Measurements from ENCODE around the gene SCP2. TPM values are rescaled to one million over a fixed set of nuclear protein-coding genes. Genes with fewer than 3 reads are reported as not detected.

Gene SCP2
- total and polyA plus RNA-seq, 9 donors: 58.4 to 161 (median 105) TPM

DNA sequence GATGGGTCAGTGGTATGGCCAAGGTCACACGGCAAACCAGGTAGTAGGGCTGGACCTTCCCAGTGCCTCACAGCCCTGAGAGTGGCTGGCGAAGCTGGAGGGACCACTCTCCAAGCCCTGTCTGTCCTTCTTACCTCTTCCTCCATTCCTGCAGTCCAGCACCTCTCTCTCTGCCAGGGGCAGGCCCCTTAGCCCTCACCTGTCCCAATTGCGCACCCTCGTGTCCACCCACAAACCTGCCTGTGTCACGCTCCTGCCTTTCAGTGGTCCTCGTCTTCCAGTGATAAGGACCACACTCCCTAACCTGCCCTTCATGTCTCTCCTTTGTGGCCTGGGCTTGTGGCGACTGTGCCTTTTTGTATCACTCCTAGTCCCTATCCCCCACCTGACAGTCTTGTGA is 138.3 kb downstream of the SCP2 start:
- H3K36me3 ChIP-seq: no peaks in the 10 kb centered on the region
- WGBS, 3 donors: 95 to 98% (median 96%) methylated on average over 7 of the region's 7 CpGs
- no peak overlapping the region for H3K27ac ChIP-seq
- no peaks in the 10 kb centered on the region for H3K9me3 ChIP-seq
- no peak overlapping the region for H3K4me3 ChIP-seq
- DNase-seq: peak in 4 of 5 donors; percentile 14 to 31 (median 17)
- intact Hi-C loops (cut with DNase I): loop anchor here in 1 of 4 donors (10.0 kb wide), 2 partner anchors 51 to 119 kb away; no protein-coding TSS in a partner anchor
- H3K27me3 ChIP-seq: no peaks in the 10 kb centered on the region
- peaks cover 21% of the 10 kb centered on the region for H3K4me1 ChIP-seq (ENCODE audit: insufficient read depth)
- TF ChIP-seq POLR2A (IDR thresholded peaks at IDR 0.05): no peak
- TF ChIP-seq, protein P1, sequence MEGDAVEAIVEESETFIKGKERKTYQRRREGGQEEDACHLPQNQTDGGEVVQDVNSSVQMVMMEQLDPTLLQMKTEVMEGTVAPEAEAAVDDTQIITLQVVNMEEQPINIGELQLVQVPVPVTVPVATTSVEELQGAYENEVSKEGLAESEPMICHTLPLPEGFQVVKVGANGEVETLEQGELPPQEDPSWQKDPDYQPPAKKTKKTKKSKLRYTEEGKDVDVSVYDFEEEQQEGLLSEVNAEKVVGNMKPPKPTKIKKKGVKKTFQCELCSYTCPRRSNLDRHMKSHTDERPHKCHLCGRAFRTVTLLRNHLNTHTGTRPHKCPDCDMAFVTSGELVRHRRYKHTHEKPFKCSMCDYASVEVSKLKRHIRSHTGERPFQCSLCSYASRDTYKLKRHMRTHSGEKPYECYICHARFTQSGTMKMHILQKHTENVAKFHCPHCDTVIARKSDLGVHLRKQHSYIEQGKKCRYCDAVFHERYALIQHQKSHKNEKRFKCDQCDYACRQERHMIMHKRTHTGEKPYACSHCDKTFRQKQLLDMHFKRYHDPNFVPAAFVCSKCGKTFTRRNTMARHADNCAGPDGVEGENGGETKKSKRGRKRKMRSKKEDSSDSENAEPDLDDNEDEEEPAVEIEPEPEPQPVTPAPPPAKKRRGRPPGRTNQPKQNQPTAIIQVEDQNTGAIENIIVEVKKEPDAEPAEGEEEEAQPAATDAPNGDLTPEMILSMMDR (IDR thresholded peaks at IDR 0.05): no peak
- TF ChIP-seq EP300 (IDR thresholded peaks at IDR 0.05): no peak

DNA sequence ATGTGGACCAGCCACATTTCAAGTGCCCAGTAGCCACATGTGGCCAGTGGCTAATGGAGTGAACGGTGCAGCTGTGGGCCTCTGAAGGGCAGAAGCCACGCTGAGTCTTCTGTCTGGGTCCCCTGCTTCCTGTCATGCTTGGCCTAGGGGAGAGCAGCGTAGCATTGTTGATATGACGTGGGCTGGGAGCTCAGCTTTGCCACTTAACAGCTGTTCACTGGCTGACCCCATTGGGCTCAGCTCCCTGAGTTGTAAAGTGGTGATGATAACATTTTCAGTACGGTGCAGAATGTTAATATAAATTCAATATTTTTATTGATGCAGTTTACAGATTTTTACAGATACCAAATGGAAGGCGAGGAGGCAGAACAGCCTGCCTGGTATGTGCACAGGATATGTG is 139.4 kb downstream of the SCP2 start:
- H3K36me3 ChIP-seq: no peaks in the 10 kb centered on the region
- no peak for TF ChIP-seq EP300 (IDR thresholded peaks at IDR 0.05)
- TF ChIP-seq, protein P1 (IDR thresholded peaks at IDR 0.05): no peak
- no peak for TF ChIP-seq POLR2A (IDR thresholded peaks at IDR 0.05)
- H3K4me3 ChIP-seq: no peak overlapping the region
- no peaks in the 10 kb centered on the region for H3K9me3 ChIP-seq
- peak in 4 of 5 donors; percentile 11 to 41 (median 23) for DNase-seq
- intact Hi-C loops (cut with DNase I): loop anchor here in 1 of 4 donors (10.0 kb wide), 2 partner anchors 52 to 118 kb away; no protein-coding TSS in a partner anchor
- H3K4me1 ChIP-seq (ENCODE audit: insufficient read depth): peaks cover 13% of the 10 kb centered on the region
- no peak overlapping the region for H3K27ac ChIP-seq
- WGBS, 3 donors: 40 to 54% (median 54%) methylated on average over 6 of the region's 6 CpGs
- no peaks in the 10 kb centered on the region for H3K27me3 ChIP-seq

DNA sequence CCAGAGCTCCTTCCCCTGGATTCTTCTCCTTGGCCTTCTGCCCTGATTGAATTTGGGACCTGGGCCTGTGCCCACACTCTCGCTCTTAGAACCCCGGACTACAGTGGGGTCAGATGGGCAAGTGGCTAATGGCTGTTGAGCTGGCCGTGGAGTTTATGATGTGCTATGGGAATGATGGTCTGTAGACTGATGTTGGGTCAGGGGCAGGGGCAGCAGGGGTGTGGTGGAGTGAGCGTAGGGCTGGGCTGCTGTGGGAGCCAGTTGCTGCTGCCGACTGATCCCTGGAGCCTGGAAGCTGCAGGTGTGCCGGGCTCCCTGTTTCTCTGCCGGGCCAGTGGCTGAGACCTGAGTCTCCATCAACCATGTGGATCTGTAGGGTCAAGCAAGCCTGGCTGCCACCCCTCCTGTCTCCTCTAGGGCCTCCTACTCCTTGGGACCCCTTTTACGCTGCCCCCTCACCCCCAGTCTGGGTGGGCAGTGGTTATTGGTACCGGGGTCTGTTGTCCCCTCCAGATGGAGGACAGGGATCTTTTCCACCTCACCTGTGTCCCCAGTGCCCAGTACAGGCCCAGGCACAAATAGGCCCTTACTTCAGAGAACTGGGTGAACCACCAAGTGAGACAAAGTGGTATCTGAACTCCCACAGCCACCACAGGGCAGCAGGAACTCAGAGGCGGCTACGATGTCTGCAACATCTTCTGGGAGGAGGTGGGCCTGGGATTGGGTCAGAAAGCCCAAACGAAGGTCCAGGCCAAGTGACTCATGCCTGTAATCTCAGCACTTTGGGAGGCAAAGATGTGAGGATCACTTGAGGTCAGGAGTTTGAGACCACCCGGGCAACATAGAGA is 140.0 kb downstream of the SCP2 start:
- TF ChIP-seq EP300 (IDR thresholded peaks at IDR 0.05): no peak
- TF ChIP-seq, protein P1 (IDR thresholded peaks at IDR 0.05): no peak
- TF ChIP-seq POLR2A (IDR thresholded peaks at IDR 0.05): no peak
- Histone ChIP-seq H3K4me1 (ENCODE audit: insufficient read depth) (peaks cover 12% of the 10 kb centered on the region), H3K36me3 (no peaks in the 10 kb centered on the region), H3K27ac (no peak overlapping the region), H3K27me3 (no peaks in the 10 kb centered on the region), H3K9me3 (no peaks in the 10 kb centered on the region), H3K4me3 (no peak overlapping the region)
- DNase-seq: peak in 4 of 5 donors; percentile 18 to 38 (median 28)
- 73 to 76% (median 75%) methylated on average over 13 of the region's 13 CpGs for WGBS, 3 donors
- intact Hi-C loops (cut with DNase I): loop anchor here in 1 of 4 donors (10.0 kb wide), 2 partner anchors 52 to 118 kb away; no protein-coding TSS in a partner anchor

DNA sequence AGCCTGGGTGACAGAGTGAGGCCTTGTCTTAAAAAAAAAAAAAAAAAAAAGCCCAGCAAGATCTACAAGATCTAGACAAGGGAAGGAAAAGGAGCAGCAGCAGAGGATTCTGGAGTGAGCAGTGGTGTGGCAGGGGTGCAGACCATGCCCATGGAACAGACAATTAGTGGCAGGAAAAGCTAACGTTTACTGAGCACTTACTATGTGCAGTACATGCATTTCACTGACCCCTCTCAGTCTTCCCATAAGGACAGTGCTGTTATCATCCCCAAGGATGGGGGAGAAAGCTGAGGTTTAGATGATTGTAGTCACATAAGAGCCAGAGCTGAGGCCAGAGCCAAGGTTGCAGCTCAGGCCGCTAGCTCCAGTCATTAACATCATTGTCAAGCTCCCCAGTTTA is 140.8 kb downstream of the SCP2 start:
- H3K27me3 ChIP-seq: no peaks in the 10 kb centered on the region
- H3K4me1 ChIP-seq (ENCODE audit: insufficient read depth): peaks cover 12% of the 10 kb centered on the region
- H3K4me3 ChIP-seq: no peak overlapping the region
- WGBS, 3 donors: 91 to 95% (median 92%) methylated on average over 2 of the region's 2 CpGs
- no peaks in the 10 kb centered on the region for H3K36me3 ChIP-seq
- no peaks in the 10 kb centered on the region for H3K9me3 ChIP-seq
- DNase-seq: no peak
- intact Hi-C loops (cut with DNase I): loop anchor here in 1 of 4 donors (10.0 kb wide), 2 partner anchors 53 to 117 kb away; no protein-coding TSS in a partner anchor
- H3K27ac ChIP-seq: no peak overlapping the region
- TF ChIP-seq, protein P1 (IDR thresholded peaks at IDR 0.05): no peak
- TF ChIP-seq POLR2A (IDR thresholded peaks at IDR 0.05): no peak
